Measurements from ENCODE around the gene ABLIM1. TPM values are rescaled to one million over a fixed set of nuclear protein-coding genes. Genes with fewer than 3 reads are reported as not detected.

Gene ABLIM1
- total and polyA plus RNA-seq, 2 of the 13 experiments (the other 11 are each of a cell fraction or from before 2014, with no cell fraction given) = 59.4 to 92.7 TPM

- FAIRE-seq = no peak
These were observed 25.0 kb downstream of the ABLIM1 start for GRCh38 chr10:114632869-114633715.

More at GRCh38 chr10:114632869-114633715, 25.0 kb downstream of the ABLIM1 start:
- H4K20me1 ChIP-seq (ENCODE audit: insufficient read depth, low read length) = no peaks in the 10 kb centered on the region
- H3K9me3 ChIP-seq (ENCODE audit: low read length) = no peaks in the 10 kb centered on the region
- ATAC-seq (peak; percentile 20; the same call in 2 of the 3 replicates), DNase-seq (ENCODE audit: low spot score) (peak; percentile 43)
- no peak overlapping the region for H2AFZ ChIP-seq (ENCODE audit: low read length)
- peaks cover 0 to 15% of the 10 kb centered on the region in 2 experiments; a peak in 2 of 5 replicates for H3K27me3 ChIP-seq (ENCODE audit: control insufficient read depth in 1 of 2, insufficient read depth in 2 of 2, low read length in 2 of 2)
- CTCF ChIA-PET (ENCODE audit: low intra/inter-chr PET ratio, low total read pairs) = no interaction called here
- BruUV-seq (replicated peaks) = no TSS peak
- in situ Hi-C loops (cut with HindIII; ENCODE audit: extremely low pct_ligation_motif_present, low pct_unique_long_range_greater_than_20kb) = loop anchor here (5.0 kb wide), 1 partner anchor 49 kb away; no protein-coding TSS in a partner anchor
- no peaks in the 10 kb centered on the region for H3K79me2 ChIP-seq (ENCODE audit: insufficient read depth, low read length)
- peak overlapping the region in 2 of 3 experiments; percentile 62 to 71; a peak in 4 of 6 replicates for H3K4me3 ChIP-seq (replicated peaks in 1 of 3; ENCODE audit: insufficient read depth in 1 of 3, low read depth in 2 of 3, low read length in 3 of 3)
- no peaks in the 10 kb centered on the region for H3K36me3 ChIP-seq (replicated peaks in 1 of 2; ENCODE audit: control insufficient read depth in 1 of 2, insufficient read depth in 2 of 2, low read length in 2 of 2)
- H3K9ac ChIP-seq (ENCODE audit: insufficient read depth, low read depth, low read length) = 0 out of 2 replicates have a peak overlapping the region, but pooled peaks have one; percentile 11
- peaks cover 50% of the 10 kb centered on the region for H3K4me1 ChIP-seq (ENCODE audit: insufficient read depth, low read length)
- H3K27ac ChIP-seq (ENCODE audit: extremely low read length, insufficient read depth, low read length) = no peak overlapping the region
- 13% methylated on average over 11 of the region's 13 CpGs for WGBS (ENCODE audit: low lambda C conversion rate)
- POLR2A ChIA-PET = interaction anchor here (0.9 to 1.8 kb wide), 6 partner anchors 18 to 52 kb away, joined by 3 to 9 read pairs (median 4); no protein-coding TSS in a partner anchor
- intact Hi-C loops (cut with micrococcal nuclease; ENCODE audit: unreplicated experiment) = loop anchor here (5.0 kb wide), 2 partner anchors 59 to 81 kb away; no protein-coding TSS in a partner anchor
- peak overlapping the region; percentile 80 for H3K4me2 ChIP-seq (ENCODE audit: low read depth, low read length)
- no peak for TF ChIP-seq CEBPG (CRISPR knock-in tag; IDR thresholded peaks at IDR 0.05)
- 0 out of 2 replicates have a peak, but pooled peaks have one; percentile 20 for TF ChIP-seq POGZ (CRISPR knock-in tag; IDR thresholded peaks at IDR 0.05)
- TF ChIP-seq DNMT1 (CRISPR knock-in tag; IDR thresholded peaks at IDR 0.05) = no peak
- TF ChIP-seq ZNF318 (CRISPR knock-in tag; IDR thresholded peaks at IDR 0.05) = no peak
- peak; percentile 35; the same call in 1 of the 2 replicates for TF ChIP-seq FOSL2 (CRISPR knock-in tag; IDR thresholded peaks at IDR 0.05)
- 0 out of 2 replicates have a peak, but pooled peaks have one; percentile 1 for TF ChIP-seq YEATS4 (CRISPR knock-in tag; IDR thresholded peaks at IDR 0.05; ENCODE audit: borderline replicate concordance)
- TF ChIP-seq MTA1 (CRISPR knock-in tag; IDR thresholded peaks at IDR 0.05; ENCODE audit: borderline replicate concordance) = no peak

Measured in HepG2 (cell line).